HG02884 (cell line): Measurements from ENCODE around the gene RNASEL.

Source experiments
- ATAC-seq: cut with Tn5 transposase; IDR thresholded peaks from one replicate; pipeline ENCODE4 v1.9.1; 2021; ENCODE audit warnings: mild to moderate bottlenecking, moderate library complexity; ENCODE audit not compliant: unreplicated experiment

The RNASEL gene

DNA sequence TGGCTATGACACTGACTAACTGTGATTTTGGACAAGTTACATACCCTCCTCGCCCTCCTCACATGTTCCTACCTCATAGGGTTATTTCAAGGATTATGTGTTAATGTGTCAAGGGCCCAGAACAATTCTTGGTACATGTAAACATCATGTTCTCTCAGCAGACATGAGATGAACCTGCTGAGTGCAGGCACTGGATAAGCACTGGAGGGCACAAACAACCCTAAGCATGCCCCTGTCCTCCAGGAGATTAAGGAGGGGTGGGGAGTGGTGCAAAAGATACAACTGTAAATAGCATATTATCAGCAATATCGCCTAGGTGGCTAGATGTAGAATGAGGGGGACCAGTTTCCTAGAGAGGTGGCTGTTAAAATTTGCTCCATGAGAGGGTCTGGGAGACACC, 32.9 kb upstream of the RNASEL start:
- ATAC-seq = no peak

DNA sequence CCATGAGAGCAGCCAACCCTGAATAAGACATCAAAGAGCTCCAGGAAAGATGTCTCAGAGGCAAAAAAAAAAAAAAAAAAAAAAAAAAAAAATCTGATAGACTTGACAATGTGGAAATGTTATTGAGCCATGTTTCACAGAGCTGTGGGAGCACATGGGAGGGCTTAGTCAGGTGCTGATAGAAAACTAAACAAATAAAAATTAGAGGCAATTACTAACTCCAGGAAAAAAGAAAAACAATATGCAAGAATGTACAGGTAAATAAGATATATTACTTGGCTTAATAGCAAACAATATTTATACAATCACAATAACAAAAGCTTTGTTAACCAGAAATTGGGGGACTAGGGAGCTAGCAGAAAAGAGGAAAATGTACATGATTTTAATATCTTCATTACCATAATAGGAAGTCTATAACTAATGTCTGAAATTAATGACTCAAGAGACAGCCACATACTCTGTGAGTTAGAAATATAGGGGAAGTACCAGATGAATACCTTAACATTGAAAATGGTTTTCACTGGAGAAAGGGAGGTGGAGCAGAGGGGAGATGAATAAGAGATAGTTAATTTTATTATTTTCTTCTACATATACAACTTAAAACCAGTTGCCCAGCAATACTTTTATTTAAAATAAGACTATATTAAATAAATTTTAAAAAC, 32.0 kb upstream of the RNASEL start:
- no peak for ATAC-seq

DNA sequence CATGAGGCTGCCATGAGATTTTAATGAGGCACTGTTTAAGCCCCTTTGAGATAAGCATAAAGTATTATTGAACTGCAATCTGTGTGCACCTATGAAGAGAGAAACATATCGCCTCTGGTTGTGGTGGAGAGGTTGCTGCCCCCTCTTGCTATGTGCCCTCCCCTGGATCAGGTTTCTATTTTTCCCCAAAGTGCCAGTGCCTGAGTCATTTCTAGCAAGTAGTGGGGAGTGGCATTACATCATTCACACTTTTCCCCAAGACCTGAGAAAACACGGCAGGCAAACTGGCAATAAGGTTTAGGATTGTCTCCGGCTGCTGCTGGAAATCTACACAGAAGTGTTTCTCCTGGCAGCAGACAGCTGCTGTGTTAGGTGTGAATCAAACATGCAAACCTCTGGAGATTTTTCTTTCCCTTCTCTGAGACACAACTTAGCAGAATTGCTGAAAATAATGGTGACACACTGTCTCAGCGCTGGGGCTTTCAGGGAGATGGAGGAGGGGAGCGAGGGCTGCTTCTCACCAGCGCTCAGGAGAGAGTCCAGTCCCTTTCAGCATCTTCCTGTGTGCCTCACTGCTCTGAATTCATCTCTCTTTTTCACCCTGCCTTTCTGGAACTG, 28.8 kb upstream of the RNASEL start:
- no peak for ATAC-seq

DNA sequence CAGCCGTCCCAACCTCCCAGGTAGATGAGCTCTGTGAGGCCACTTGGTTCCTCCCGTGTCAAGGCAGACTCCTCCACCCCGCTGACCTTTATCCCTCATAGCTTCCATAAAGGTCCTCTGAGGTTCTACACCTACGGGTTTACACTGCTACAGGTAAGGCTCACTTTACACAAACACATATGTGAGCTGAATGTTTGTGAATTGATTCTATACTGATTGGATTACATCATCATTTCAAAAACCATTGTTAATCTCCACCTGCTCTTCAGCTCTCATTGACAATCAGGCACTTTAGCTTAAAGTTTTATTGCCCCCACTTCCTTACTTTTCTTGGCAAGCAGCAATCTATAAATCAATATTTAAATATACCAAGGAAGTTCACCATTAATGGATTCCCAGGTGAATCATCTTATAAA, 28.0 kb upstream of the RNASEL start:
- no peak for ATAC-seq

DNA sequence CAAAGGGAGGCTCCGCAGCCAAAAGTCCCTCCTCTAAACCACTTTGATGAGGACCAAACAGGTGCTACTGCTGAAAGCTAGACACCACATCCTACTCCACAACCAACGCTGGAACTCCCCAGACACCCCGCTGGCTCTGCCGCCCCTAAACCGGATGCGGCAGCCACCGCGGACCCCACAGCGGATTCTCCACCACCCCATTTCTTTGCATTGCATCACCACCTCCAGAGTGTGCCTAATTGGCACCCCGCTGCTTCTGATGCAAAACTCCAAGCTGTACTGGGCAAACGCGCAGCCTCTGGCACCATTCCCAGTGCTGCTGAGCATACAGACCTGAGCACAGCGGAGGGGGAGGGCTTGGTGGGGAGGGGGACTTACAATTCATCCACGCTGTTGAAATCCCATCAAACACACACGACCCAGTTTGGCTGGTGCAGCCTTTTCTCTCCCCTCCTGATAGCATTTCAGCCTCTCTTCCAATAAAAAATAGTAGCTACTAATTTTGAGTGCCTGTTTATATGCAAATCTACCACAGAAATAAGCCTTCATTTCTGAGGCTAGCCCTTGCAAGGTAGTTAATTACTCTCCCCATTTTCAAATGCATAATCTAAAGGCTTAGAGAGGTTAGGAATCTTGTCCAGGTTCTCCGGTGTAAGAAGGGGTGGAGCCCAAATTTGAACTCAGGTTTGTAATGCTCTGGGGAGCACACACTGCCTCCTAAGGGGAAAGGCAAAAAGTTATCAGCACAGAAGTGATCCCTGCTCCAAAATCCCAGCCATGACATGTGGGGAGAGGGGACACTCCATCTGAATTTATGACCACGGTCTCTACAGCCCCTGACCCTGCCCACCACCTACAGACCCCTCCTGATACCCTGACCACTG, 27.3 kb upstream of the RNASEL start:
- peak; percentile 68 for ATAC-seq

DNA sequence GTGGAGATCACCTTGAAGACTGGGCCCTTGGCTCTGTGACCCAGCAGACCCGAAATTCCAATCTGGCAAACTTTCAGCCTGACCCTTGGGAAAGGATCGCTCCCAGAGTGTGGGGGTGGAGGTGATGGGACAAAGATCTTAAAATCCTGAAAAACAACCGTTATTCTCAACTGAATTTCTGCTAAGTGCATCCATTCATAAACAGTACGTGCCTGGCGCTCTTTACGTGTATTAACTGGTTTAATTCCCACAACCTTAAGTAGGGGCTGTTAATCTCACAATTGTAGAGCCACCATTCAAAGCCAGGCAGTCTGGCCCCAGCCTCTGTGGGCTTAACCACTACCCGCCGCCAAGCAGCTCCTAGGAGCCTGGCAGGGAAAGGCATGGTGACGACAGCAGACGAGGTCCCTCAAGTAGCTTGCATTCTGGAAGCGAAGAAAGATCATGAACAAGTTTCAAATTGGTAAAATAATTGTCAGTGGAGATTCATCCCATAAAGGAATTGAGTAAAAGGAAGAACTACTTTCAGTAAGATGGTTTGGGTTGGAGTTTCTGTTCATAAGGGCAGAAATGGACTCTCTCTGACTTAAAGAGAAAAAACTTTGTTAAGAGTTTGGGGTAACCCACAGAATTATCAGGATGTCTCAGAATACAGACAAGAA, 26.5 kb upstream of the RNASEL start:
- peak; percentile 28 for ATAC-seq

DNA sequence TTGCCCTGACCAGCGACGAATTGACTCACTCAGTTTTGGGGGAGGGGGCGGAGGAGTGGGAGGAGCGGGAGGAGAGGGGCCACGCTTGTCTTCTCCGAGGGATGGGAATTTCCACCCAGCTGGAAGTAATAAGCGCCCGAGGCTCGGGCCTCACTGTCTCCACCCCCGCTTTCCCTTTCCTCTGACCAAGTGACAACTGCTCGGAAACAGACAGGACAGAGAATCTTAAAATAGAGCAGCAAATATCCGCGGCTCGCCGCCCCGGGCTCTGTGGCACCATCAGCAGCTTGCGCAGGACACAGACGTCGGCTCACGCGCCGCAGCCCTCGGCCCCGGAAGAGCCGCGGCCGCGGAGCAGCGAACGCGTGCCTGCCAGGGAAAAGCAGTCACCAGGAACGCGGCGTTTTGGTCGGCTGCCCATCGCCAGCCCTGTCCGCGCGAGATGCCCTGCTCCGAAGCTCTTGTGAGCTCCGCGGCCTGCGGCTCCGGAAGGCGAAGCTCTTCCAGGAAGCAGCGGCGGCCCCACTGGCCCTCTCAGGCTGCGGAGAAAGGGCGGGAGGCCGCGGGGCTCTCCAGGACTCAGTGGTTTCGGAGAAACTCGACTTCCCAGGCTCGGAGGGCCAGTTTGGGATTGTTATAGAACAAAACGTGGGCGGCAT, 25.9 kb upstream of the RNASEL start:
- ATAC-seq = peak; percentile 28

DNA sequence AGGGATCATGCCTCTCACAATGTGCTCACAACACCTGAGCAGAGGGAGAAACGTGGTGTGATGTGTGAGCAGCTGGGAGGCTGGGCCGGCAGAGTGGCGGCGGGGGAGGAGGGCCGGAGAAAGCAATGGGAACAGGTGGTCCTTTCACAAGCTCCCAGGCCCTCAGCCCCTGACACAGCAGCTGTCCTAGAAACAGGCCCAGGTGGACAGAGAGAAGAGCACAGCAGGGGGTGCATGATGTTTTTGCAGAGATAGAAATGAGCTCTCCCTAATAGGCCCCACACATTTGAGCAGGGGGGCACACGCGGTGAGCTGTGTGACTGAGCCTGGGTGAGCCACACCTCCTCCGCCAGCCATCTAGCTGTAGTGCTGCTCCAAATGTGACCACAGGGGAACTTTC, 22.7 kb upstream of the RNASEL start:
- no peak for ATAC-seq

DNA sequence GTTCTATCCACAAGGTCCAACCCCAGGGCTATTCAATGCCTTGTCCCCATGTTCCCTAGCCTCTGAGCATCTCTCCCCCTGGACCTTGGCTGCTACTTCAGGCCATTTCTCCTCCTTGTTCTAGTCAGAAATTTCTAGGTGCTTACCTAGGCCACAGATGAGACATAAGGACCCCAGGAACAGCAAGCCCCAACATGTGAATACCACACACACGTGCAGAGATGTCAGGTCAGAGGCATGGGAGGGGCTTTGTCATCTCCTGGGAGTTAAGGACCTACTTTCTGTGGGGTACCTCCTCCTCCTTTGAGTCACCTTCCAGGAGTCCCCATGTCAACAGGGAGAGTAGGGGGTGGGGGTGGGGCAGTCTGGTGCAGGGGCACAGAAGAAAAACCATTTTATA, 22.3 kb upstream of the RNASEL start:
- no peak for ATAC-seq

DNA sequence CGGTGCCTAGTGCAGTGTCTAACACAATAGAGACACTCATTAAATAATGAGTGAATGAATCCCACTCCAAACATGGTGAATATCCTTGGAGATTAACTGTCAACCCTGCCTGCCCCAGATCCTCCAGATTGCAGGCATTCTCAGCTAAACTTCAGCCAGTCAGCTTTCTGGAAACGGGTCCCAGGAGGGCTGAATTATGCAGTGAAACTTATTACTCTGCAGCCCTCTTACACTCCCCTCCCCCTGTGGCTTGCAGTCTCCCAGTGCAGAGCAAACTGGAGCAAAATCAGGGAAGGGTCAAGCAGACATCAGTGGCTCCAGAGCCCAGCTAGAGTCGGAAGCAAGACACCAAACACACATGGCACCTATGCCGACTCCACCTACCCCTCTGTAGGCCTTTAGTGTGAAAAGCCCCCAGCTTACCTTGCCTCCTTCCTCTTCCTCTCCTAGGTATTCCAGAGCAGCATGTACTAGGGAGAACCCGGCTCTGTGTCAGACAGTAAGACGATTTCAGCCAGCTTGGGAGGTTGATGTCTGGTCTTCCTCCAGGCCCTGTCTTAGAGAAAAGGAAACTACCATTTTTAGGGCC, 21.6 kb upstream of the RNASEL start:
- ATAC-seq = no peak

DNA sequence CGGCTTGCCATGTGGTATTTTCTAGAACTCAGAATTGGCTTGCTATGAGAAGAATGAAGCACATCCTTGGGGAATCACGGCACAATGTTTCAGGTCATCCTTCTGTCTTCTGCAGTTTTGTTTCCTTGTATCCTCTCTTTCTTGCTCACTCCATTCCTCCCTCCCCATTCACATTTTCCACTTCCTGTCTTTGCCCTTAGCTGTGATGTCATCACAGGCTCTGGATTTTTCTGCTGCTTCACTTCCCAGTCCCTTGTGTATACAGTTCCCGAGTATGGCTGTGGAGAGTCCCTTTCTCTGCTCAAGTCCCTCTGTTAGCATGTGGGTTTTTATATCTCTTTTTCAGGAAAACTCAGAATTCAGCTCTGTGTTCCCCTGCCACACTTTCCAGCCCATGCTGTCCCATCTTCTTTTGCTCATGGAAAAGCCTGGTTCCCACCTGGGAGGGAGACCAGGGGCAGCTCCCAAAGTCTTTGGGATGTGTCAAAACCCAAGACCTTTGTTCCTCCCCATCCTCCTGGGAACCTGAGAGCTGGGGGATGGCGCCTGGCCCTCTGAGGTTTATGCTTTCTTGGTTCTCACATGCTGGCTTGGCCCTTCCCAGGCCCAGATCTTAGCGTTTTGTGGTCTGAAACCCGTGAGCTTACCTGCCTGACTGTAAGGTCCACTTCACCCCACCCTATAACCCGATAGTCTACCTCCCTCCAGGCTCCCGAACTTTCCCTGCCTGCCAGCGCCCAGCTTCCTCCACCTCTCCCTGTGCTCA, 20.0 kb upstream of the RNASEL start:
- no peak for ATAC-seq

DNA sequence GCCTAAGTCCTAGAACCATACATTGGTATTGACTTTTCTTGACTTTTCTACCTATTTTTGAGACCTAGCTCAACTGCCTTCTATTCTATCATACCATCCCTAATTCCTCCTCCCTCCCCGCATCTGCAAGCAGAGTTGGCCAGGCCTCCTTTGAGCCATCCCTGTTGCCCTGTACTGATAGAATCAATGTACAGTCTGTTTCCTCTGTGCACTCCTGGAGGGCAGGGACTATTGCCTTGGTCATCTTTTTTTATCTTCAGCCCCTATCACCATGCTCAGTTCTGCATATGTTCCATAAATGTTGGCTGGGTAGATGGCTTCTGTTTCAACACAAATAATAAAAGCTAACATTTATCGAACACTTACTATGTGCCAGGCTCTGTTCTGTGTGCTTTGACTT, 19.2 kb upstream of the RNASEL start:
- ATAC-seq = no peak

DNA sequence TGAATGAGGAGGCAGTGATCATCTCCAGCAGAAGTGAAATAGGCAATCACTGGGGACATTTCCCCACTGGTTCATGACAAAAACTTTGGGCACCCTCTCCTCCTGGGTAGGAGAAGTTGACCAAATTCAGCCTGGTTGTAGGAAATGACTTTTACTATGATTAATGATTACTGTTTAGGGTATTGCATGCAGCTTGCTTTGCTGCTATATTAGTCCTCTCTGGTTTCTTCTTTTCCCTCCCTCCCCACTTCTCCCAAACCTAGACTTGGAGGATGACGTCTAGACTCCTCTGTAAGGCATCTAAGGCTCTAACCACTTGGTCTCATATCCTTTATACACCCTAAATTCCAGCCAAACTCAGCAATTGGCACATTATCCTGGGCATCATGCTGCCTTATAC, 18.5 kb upstream of the RNASEL start:
- ATAC-seq = no peak

DNA sequence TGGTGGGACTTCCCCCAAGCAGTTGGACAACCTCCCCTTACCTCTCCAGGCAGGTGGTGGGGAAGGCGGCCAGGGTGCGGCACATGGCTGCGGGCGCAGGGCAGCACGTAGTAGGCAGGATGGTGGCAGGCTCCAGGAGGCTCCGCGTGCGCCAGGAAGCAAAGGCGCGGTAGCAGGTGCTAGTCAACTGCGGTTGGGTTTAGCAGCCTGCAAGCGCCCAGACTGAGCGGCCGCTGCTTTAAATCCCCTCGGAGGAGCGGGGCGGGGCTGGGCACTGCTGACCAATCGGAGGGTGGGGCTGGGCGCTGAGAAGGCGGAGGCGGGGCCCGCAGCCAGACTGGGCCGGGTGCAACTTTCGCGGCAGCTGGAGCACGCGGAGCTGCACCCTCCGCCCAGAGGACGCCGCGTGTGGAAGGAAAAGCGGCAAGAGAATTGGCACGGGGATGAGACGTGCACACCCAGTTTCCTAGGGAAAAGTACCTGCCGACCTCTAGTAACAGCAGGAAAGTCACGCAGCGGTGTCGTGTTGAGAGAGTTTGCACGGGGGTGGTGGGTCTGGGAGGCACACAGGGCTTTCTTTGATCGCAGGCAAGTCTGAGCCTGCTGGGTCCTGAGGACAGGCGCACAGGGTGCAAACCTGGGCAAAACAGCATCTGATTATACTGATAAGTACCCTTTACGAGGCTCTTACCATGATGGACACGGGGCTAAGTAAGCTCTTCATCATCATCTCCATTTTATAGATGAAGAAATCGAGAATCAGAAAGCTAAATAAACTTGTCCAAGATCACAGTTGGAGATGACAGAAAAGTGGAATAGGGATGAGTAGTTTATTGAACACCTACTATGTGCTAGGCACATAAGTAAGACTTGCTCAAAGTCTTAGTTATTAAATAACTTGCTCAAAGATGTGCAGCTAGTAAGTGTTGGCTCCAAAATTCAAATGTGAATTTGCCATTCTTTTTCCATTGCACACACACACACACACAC, 15.4 kb upstream of the RNASEL start, which contains the start of gene RGS16:
Gene RGS16, minus strand, starts transcription at position 215 of the 990 bp plus-strand sequence. Its CDS starts 130 bp downstream, at position 85.
- peak; percentile 91 for ATAC-seq

DNA sequence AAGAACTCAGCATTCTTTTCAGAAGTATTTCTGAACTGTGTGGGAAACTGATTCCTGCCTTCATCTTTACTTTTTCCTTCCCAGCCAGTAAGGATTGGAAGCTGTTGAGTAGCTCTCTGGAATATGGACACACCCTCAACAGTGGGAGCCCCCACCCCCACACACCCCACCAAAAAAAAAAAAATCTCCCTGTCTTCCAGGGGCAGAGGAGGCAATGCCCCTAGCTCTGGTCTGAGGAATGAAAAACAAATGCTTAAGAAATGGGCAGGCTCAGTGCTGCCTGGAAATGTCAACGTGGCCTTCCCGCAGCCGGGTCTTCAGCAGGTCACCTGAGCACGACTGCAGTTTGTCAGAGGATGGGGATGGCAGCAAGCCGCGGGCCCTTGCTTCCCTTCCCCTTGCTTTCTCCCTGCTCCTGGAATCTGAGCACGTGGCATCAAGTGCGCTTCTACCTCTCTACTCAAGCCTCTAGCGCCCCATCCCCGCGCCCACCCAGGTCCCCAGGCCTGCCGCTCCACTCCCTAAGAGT, 14.7 kb upstream of the RNASEL start:
- no peak for ATAC-seq

DNA sequence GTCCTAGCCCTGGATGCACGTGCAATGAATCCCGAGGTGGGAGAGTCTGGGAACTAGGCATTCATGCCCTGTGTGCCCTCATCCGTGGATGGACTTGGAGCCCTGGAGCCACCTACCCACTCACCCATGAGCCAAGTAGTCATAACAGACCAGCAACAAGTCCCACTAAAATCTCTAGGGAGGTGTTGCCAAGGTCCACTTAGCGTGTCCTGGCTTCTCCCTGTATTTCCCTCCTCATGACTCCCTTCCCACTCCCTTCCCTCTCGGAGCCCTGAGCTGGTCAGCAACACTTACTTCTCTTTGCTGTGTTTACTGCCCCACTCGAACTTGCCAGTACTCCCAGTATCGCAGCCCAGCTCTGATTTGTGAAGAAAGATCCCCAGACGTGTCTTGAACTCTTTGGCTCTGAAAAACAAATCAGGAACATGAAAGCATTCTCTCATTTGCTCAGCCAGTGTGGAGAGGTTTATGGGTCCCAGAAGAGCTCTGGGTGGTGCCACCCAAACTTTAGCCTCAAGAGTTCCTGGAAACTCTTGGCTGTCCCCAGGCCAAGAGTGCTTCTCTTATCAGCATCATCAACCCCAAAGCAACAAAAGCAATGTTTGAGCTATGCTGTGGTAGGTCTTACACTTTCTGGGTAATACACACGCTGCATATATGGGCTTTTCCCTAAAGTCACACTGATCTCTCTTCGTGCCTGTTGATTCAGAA, 14.0 kb upstream of the RNASEL start:
- no peak for ATAC-seq

DNA sequence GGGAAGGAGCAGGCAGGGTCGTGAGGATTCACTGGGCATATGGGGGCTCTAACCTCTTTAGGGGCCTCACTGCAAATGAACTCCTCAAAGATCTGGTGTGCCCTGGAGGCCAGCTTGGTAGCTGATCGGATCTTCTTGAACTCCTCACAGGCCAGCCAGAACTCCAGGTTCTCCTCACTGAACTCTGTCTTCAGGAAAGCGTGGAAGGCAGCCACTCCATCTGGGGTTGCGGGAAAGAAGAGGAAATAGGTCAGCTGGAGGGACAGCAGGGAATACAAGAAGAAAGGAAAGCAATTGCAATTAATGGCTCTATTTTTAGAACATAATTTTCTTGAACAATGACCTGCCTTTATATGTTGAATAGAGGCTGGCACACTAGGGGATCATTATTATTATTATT, 12.9 kb upstream of the RNASEL start:
- no peak for ATAC-seq

DNA sequence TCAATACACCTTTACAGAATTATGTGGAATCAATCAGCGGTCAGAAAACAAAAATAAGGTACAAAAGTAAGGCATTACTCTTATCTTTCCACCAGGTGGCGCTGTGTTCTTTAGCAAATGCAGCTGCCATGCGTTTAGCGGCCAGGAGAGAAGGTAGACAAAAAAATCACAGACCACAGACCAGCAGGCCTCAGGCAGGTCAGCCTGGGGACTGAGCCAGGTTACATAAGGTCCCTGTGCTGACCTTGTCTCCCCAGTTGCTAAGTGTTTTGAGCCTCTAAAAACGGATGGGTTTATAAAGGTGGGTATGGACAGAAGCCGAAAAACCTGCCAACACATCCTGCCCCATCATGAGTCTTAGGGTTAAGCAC, 12.3 kb upstream of the RNASEL start:
- no peak for ATAC-seq
